DMS 273 (cell line): ENCODE results near the gene CNOT3.

Source experiments
- DNase-seq: peaks from one replicate; lab custom pipeline; 2025; ENCODE audit not compliant: unreplicated experiment; lab: John Stamatoyannopoulos, UW

CNOT3 gene

DNA sequence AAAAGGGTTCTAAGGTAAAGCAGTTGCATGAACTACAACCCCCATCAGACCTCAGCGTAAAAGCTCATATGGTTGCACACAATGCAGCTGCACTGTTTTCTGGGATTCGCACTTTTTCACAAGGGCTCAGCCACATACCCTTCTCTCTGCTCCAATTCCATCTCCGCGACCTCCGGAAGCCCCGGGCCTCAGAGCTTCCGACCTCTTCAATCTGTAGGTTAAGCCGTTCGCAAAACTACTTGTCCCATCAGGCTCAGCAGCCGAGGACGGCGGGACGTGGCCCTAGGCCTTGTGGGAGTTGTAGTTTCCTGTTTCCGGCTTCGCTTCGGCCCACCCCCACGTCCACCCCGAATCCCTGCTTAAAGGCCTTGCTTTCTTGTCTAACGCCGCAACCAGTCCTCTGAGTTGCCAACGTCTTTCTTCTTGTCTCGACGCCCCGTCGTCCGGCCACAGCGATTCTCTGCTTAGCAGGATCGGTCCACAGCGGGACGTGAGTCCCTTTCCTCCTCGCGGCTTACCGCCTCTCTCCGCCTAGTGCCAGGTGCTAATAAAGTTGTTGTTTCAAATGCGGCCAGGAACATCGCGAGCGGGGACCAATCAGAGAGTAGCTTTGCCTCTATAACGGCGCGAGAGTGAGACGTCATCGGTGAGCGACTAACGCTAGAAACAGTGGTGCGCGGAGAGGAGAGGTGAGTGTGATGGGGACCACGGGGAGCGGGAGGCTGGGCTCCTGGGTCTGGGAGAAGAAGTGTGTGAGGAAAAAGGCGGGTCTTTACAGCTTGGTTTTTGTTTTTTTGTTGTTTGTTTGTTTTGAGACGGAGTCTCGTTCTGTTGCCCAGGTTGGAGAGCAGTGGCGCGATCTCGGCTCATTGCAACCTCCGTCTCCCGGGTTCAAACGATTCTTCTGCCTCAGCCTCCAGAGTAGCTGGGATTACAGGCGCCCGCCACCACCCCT lies 22.2 kb upstream of the CNOT3 start, which contains the start of the genes PRPF31 and TFPT:
PRPF31 (plus strand) TSS at position 646 of the 955 bp plus-strand sequence. CDS start 2,525 bp downstream, outside the sequence.
TFPT (minus strand) TSS at position 549 of the 955 bp plus-strand sequence; CDS start at position 161, 388 bp downstream.
- peak; percentile 99 for DNase-seq

DNA sequence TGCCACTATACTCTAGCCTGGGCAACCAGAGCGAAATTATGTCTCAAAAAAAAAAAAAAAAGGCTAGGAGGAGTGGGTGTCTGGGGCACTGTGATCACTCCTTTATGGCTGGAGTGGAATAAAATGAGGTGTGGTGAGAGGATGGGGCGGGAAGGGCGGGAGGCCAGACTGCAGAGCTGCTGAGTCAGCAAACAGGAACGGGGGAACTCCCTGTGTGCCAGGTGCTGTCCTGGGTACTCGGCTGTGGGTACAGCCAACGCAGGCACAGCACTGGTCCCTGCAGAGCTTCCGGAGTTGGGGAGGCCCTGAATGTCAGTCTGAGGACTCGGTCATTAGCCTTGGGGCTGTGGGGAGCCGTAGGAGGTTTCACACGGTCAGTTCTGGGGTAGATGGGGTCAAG lies 16.3 kb upstream of the CNOT3 start:
- no peak for DNase-seq

DNA sequence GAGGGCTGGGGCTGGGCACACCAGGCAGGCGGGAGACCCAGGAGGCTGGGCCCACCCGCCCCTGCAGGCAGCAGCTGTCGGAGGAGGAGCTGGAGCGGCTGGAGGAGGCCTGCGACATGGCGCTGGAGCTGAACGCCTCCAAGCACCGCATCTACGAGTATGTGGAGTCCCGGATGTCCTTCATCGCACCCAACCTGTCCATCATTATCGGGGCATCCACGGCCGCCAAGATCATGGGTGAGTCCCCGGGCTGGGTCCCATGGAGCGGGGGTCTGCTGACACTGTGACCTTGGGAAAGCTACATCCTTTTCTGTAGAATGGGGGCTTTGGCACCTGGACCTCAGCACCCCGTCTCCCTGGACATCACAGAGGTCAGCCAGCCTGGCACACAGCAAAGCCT lies 13.9 kb upstream of the CNOT3 start:
- no peak for DNase-seq

DNA sequence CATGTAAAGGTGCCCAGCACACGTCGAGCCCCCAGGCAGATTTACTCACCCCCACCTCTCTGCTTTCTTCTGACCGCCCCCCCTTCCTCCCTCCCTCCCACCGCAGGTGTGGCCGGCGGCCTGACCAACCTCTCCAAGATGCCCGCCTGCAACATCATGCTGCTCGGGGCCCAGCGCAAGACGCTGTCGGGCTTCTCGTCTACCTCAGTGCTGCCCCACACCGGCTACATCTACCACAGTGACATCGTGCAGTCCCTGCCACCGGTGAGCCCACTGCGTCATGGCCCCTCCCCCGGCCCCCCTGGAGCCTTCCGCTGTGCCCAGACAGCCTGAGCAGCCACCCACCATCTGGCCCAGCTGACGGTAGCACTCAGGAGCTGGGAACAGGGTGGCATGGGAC lies 13.2 kb upstream of the CNOT3 start:
- no peak for DNase-seq

DNA sequence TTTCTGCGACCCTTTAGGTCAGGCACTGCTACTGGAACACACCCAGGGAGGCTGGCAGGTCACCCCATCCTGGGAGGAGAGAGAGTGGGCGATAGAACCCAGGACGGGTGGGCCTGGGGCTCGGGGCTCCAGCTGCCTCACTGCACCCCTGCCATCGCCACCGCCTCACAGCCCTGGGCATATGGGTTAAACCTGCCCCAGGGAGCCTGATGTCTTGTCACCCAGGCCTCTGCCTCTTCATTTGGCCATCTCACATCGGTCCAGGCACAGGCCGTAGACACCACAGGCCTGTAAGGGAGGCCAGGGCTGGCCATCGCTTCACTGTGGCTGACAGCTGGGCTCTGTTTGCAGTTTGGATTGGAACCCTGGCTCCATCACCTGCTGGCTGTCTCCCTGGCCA lies 11.8 kb upstream of the CNOT3 start:
- no peak for DNase-seq

DNA sequence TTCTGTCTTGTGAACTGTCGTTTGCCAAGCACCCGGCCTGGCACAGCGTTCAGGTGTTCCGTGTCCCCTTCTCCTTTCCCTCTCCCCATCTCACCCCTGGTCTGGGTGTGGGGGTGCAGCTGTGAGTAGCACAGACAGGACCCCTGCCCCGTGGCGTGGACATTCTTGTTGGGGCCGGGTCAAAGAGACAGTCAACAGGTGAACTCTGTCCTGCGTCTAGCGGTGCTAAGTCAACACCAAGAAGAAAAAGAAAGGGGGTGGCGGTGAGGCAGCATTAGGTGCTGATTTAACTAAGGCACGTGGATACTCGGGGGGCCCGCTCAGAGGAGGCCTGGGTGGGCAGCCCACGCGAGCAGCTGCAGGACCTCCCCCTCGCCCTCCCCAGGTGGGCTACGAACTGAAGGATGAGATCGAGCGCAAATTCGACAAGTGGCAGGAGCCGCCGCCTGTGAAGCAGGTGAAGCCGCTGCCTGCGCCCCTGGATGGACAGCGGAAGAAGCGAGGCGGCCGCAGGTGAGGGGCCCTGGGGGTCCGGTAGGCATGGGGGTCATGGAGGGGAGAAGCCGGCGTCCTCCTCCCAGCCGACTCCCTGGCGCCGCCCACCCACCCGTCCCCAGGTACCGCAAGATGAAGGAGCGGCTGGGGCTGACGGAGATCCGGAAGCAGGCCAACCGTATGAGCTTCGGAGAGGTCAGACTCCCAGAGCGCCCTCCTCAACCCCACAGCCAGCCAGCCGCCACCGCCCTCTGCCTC lies 9.7 kb upstream of the CNOT3 start:
- no peak for DNase-seq

DNA sequence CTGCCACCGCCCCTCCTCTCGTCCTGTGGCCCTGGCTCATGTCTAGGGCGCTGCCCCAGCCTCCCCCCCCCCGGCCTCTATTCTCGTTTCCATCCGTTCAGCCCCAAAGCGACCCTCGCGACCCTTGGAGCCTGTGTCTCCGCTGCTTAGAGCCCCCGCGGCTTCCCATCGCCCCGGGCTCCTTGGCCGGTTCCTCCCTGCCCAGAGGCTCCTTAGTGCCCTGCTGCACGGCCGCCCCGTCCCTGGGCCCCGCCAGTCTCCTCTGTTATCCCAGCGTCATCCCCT lies 9.2 kb upstream of the CNOT3 start:
- no peak for DNase-seq

DNA sequence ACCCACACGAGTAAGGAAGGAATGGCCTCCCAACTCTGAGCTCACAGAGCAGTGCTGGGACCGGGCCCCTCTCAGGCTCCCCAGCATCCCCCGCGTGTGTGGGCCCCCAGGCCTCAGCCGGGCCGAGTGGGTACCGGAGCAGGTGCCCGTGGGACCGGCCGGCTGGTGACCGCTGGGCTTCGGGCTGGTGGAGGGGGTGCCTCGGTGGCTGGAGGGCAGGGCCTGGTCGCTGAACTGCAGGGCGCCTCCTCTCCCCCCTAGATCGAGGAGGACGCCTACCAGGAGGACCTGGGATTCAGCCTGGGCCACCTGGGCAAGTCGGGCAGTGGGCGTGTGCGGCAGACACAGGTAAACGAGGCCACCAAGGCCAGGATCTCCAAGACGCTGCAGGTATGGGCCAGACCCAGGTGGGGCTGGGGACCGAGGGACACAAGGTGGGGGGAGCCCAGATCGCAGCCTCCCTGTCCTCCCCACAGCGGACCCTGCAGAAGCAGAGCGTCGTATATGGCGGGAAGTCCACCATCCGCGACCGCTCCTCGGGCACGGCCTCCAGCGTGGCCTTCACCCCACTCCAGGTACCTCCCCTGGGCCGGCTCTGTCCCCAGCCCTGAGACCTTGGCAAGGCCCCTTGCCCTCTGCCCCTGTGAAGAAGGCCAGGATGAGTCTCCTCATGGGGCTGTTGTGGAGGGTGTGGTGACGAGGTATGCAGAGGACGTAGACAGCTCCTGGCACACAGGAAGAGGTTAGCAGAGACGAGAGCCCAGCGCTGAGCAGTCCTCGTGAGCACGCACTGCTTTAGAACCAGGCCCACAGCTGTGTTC lies 8.6 kb upstream of the CNOT3 start:
- DNase-seq, result no peak

DNA sequence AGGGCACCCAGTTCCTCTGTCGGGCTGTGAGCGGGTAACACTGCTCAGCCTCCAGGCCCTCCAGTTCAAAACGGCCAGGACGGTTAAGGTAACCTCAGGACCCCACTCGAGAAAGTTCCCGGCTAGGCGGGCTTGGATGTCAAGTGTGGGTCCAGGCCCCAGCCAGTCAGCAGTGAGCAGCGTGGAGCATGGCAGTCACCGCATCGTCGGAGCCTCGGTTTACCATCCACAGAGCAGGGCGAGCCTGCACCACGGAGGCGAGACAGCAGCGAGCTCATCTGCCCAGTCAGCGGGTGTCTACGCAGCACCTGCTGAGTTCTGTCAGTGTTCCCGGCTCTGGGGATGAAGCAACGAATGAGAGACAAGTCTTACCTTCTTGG lies 8.0 kb upstream of the CNOT3 start:
- DNase-seq, result no peak

DNA sequence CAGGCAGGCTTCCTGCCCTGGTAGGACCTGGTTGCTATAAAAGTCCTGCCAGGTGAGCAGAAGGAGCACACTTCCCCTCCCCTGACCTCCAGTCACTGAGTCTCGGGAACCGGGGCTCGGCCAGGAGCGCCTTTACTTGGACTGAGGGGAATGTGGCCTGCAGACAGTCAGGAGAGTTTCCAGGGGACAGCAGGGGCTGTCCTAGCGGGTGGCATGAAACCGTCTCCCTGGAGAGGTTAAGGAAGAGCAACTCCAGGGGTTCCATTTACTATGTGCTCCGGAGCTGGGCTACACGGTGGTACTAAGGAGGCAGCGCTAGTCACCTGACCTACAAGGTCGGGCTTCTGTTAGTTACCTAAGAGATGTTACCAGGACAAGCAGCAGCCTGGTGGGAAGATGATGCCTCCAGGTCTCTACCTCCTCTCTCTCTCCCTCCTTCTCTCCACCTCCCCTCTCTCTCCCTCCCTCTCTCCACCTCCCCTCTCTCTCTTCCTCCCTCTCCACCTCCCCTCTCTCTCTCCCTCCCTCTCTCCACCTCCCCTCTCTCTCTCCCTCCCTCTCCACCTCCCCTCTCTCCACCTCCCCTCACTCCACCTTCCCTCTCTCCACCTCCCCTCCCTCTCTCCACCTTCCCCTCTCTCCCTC lies 4.1 kb upstream of the CNOT3 start:
- peak; percentile 26 for DNase-seq

DNA sequence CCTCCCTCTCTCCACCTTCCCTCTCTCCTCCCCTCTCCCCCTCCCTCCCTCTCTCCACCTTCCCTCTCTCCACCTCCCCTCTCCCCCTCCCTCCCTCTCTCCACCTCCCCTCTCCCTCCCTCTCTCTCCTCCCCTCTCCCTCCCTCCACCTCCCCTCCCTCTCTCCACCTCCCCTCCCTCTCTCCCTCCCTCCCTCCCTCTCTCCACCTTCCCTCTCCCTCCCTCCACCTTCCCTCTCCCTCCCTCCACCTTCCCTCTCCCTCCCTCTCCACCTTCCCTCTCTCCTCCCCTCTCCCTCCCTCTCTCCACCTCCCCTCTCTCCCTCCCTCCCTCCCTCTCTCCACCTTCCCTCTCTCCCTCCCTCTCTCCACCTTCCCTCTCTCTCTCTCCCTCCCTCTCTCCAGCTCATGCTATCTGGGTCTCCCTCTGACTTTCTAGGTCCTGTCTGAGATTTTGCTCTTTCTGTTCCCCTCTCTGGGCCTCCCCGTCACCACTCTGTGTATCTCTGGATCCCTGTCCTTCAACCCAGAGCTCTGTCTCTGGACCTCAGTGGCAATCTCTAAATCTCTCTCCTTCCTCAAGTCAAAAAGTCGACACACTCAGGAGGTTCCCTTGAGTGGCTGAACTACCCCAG lies 3.5 kb upstream of the CNOT3 start:
- DNase-seq, result no peak

DNA sequence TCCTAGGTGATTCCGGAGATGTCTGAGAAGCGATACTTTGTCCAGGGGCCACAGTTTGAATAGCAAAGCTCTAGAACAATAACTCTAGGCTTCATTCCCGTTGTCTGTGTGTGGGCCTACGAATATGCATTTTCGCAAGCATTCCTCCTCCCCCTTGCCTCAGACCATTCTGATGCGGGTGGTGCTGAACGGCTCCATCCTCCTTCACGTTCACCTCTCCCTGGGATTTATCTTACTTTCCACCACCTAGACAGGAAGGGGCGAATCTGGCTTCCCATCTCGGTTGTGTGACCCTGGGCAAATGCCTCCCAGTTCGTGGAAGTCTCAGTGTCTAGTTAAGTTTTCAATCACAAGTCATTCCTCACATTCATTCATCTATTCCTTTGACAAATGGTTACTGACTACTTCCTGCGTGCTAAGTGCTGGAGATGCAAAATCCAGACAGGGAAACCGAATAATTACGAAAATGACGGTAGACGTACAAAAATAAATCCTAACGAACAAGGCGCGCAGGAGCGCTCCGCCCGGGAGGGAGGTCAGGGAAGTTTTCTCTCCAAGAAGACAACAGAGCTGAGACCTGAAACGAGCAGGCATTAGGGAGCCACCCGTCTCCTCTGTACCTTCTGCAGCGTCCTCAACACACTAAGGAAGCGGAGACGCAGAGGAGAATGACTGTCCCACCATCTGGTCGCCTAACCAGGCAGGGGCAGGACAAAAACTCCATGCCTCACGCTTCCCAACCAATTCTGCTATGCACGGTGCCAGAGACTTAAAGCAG lies 1.3 kb upstream of the CNOT3 start:
- DNase-seq, result peak; percentile 83

DNA sequence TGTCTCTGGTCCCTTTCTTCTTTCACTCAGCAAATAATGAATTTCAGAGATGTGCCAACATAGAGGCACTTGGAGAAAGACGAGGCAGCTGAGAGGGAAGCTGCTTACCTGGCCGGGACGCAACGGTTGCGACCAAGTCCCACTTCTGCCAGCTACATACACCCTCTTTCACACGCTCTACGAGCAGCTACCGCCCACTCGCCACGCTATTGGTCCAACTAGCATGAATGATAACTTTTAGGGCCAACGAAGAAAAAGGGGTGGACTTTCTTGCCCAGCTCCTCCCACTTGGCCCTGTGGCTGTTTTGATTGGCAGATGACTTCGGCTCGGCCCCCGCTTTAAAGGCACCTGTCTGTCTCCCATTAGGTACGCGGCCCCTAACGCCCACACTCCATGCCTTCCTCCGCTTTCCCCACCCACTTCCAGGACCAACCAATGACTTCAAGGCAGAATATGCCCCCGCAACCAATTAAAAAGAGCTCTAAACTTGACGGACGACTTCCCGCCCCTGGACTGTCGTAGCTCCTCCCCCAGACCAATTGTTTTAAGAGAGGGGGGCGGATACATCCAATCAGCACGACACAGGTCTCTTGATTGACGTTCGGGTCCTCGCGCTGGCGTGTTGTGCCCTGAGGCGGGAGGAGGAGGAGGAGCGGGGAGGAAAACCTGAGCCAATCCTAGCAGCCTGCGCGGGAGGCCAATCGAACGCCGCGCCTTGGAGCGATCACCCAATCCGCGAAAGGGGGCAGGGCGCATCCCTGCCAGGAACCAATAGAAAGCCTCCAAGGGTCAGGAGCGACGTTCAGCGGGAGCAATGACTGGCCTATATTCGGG lies 481 bp upstream of the CNOT3 start:
- DNase-seq, result peak; percentile 100

DNA sequence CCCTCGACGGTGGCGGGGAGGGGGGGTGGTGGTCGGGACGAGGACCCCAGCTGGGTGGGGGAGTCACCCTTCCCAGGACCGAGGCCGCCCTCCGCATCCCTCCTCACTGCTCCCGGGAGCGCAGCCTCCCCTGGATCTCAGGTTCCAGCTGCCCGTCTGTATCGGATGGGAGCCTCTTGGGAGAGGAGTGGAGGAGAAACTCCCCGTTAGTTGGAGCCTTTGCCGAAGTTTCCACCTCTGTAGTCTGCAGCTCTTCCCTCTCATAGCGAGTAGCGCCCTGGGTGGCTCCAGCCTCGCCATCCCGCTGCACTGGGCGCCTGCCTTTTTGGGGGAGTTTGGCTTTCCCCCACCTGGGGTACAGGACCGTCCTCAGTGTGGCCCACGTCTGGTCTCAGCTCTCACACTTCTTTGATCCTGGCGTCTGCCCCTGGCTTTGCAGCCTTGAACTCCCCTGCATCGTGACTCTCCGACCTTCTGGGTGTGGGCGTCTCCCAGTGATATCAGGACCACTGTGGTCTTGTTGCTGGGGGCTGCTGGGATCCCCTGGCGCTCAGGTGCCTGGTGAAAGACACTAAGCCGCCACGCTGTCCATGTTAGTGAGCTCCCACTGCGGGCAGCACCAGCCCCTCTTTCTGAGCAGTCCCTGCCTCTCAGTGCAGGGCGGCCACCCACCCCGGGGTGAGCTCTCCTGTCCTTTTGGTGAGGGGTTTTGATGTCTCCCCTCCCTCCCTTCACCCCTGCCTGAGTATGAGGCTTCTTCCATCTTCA lies 1.1 kb downstream of the CNOT3 start:
- DNase-seq, result peak; percentile 54

DNA sequence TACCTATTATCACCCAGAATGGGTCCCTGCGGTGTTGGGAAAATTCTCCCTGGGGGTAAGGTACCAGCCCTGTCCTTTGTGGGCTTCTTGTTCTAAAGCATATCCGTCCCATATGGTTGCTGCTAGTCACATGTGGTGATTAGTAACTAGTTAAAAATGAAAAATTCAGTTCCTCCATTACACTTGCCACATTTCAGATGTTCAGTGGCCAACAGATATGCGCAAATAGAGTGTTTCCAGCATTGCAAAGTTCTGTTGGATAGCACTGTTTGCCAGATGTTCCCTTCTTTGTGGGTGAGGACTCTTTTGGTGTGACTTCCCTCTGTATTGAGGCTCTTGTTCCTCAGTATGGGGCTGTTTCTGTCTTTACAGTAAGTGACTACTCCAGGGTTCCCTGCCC lies 3.8 kb downstream of the CNOT3 start:
- no peak for DNase-seq

DNA sequence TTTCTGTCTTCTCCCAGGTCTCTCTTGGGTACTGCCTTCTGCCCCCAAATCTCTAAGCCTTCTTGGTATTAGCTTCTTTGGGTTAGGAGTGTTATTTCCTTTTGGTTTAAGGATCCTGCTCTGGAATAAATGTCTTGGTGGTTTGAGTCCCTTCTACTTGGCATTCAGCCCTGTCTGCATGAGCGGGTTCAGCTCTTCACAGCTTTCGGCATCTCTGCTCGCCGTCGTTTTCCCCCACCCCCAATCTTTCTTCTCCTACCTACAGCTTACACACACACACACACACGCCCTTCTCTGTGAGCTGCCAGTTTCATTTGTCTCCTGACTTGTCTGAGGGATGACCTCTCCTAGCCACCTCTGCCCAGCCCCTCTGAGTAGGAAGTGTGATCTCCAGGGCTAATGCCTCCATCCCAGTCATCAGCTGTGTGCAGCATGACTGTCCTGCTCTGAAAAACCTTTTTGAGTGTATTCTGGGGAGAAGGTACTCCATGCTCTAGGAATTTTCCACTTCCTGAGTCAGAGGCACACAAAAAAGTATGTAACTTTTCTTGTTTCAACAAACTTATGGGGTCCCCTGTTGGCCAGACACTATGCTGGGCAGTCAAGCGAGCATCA lies 4.7 kb downstream of the CNOT3 start:
- DNase-seq, result no peak

DNA sequence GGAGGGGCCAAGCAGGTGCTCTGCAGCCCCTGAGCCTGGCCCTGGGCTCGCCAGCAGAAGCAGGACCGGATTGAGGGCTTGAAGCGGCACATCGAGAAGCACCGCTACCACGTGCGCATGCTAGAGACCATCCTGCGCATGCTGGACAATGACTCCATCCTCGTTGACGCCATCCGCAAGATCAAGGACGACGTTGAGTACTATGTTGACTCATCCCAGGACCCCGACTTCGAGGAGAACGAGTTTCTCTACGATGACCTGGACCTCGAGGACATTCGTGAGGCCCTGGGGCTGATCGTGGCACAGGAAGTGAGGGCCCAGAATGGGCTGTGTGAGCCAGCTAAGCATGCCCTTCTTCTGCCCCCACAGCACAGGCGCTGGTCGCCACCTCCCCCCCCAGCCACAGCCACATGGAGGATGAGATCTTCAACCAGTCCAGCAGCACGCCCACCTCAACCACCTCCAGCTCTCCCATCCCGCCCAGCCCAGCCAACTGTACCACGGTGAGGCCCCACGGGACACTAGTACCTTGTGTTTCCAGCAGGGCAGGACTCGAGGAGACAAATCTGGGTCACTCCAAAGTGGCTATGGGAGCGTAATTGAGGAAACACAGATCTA lies 8.1 kb downstream of the CNOT3 start:
- no peak for DNase-seq
